Measurements from ENCODE around the gene RNF166. TPM values are rescaled to one million over a fixed set of nuclear protein-coding genes. Genes with fewer than 3 reads are reported as not detected.
A peak's percentile ranks its signal among the peaks of the same experiment; 100 is the strongest.

RNF166 gene
- total and polyA plus RNA-seq, 2 of the 13 experiments (the other 11 are each of a cell fraction or from before 2014, with no cell fraction given), result 21.4 to 23.0 TPM

DNA sequence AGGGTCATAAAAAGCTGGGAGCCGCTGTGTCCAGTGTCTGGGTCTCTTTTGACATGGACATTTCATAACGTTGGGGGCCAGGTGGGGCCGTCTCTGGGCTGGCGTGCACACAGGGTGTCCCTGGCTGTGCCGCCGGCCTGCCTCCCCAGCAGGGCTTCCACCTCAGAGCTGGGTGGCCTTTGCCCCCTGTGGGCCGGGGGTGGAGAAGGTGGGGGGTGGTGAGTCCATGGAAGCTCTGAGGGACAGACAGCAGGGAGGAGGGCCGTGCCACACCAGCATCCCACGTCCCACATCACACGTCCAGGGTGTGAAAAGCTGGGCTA lies 19.0 kb downstream of the RNF166 start (continued):
- TF ChIP-seq, protein P1, sequence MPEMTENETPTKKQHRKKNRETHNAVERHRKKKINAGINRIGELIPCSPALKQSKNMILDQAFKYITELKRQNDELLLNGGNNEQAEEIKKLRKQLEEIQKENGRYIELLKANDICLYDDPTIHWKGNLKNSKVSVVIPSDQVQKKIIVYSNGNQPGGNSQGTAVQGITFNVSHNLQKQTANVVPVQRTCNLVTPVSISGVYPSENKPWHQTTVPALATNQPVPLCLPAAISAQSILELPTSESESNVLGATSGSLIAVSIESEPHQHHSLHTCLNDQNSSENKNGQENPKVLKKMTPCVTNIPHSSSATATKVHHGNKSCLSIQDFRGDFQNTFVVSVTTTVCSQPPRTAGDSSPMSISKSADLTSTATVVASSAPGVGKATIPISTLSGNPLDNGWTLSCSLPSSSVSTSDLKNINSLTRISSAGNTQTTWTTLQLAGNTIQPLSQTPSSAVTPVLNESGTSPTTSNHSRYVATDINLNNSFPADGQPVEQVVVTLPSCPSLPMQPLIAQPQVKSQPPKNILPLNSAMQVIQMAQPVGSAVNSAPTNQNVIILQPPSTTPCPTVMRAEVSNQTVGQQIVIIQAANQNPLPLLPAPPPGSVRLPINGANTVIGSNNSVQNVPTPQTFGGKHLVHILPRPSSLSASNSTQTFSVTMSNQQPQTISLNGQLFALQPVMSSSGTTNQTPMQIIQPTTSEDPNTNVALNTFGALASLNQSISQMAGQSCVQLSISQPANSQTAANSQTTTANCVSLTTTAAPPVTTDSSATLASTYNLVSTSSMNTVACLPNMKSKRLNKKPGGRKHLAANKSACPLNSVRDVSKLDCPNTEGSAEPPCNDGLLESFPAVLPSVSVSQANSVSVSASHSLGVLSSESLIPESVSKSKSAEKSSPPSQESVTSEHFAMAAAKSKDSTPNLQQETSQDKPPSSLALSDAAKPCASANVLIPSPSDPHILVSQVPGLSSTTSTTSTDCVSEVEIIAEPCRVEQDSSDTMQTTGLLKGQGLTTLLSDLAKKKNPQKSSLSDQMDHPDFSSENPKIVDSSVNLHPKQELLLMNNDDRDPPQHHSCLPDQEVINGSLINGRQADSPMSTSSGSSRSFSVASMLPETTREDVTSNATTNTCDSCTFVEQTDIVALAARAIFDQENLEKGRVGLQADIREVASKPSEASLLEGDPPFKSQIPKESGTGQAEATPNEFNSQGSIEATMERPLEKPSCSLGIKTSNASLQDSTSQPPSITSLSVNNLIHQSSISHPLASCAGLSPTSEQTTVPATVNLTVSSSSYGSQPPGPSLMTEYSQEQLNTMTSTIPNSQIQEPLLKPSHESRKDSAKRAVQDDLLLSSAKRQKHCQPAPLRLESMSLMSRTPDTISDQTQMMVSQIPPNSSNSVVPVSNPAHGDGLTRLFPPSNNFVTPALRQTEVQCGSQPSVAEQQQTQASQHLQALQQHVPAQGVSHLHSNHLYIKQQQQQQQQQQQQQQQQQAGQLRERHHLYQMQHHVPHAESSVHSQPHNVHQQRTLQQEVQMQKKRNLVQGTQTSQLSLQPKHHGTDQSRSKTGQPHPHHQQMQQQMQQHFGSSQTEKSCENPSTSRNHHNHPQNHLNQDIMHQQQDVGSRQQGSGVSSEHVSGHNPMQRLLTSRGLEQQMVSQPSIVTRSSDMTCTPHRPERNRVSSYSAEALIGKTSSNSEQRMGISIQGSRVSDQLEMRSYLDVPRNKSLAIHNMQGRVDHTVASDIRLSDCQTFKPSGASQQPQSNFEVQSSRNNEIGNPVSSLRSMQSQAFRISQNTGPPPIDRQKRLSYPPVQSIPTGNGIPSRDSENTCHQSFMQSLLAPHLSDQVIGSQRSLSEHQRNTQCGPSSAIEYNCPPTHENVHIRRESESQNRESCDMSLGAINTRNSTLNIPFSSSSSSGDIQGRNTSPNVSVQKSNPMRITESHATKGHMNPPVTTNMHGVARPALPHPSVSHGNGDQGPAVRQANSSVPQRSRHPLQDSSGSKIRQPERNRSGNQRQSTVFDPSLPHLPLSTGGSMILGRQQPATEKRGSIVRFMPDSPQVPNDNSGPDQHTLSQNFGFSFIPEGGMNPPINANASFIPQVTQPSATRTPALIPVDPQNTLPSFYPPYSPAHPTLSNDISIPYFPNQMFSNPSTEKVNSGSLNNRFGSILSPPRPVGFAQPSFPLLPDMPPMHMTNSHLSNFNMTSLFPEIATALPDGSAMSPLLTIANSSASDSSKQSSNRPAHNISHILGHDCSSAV (CRISPR knock-in tag; IDR thresholded peaks at IDR 0.05; ENCODE audit: borderline replicate concordance), result no peak
- TF ChIP-seq, protein P2, sequence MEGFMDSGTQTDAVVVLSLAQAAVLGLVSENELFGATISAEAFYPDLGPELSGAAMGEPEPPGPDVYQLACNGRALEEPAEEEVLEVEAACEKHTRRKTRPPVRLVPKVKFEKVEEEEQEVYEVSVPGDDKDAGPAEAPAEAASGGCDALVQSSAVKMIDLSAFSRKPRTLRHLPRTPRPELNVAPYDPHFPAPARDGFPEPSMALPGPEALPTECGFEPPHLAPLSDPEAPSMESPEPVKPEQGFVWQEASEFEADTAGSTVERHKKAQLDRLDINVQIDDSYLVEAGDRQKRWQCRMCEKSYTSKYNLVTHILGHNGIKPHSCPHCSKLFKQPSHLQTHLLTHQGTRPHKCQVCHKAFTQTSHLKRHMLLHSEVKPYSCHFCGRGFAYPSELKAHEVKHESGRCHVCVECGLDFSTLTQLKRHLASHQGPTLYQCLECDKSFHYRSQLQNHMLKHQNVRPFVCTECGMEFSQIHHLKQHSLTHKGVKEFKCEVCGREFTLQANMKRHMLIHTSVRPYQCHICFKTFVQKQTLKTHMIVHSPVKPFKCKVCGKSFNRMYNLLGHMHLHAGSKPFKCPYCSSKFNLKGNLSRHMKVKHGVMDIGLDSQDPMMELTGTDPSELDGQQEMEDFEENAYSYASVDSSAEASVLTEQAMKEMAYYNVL (CRISPR knock-in tag; IDR thresholded peaks at IDR 0.05; ENCODE audit: borderline replicate concordance), result 0 out of 2 replicates have a peak, but pooled peaks have one; percentile 34
- TF ChIP-seq KAT2B (IDR thresholded peaks at IDR 0.05; ENCODE audit: borderline replicate concordance, low read depth, low read length) (no peak), ZNF614 (CRISPR knock-in tag; IDR thresholded peaks at IDR 0.05; ENCODE audit: borderline replicate concordance) (no peak), CREB1 (IDR thresholded peaks at IDR 0.05) (no peak), CREB1 (CRISPR knock-in tag; IDR thresholded peaks at IDR 0.05) (no peak), ZNF451 (CRISPR knock-in tag; IDR thresholded peaks at IDR 0.05) (0 out of 2 replicates have a peak, but pooled peaks have one; percentile 23), ZNF747 (CRISPR knock-in tag; IDR thresholded peaks at IDR 0.05; ENCODE audit: borderline replicate concordance) (no peak), SAP130 (CRISPR knock-in tag; IDR thresholded peaks at IDR 0.05; ENCODE audit: low read depth) (peak; percentile 55), RFX1 (IDR thresholded peaks at IDR 0.05) (no peak), NFIC (IDR thresholded peaks at IDR 0.05; ENCODE audit: low read length) (no peak), BRD4 (CRISPR knock-in tag; IDR thresholded peaks at IDR 0.05) (no peak), MAFK (conservative IDR thresholded peaks at IDR 0.05 in 1 of 2, IDR thresholded peaks at IDR 0.05 in 1 of 2; ENCODE audit: low read length in 2 of 2) (no peak), GATAD2A (CRISPR knock-in tag; IDR thresholded peaks at IDR 0.05) (peak; percentile 41), SP2 (CRISPR knock-in tag; IDR thresholded peaks at IDR 0.05) (no peak), SP4 (CRISPR knock-in tag; IDR thresholded peaks at IDR 0.05) (no peak), GZF1 (CRISPR knock-in tag; IDR thresholded peaks at IDR 0.05) (0 out of 2 replicates have a peak, but pooled peaks have one; percentile 52)
- TF ChIP-seq, protein P3, sequence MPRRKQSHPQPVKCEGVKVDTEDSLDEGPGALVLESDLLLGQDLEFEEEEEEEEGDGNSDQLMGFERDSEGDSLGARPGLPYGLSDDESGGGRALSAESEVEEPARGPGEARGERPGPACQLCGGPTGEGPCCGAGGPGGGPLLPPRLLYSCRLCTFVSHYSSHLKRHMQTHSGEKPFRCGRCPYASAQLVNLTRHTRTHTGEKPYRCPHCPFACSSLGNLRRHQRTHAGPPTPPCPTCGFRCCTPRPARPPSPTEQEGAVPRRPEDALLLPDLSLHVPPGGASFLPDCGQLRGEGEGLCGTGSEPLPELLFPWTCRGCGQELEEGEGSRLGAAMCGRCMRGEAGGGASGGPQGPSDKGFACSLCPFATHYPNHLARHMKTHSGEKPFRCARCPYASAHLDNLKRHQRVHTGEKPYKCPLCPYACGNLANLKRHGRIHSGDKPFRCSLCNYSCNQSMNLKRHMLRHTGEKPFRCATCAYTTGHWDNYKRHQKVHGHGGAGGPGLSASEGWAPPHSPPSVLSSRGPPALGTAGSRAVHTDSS (CRISPR knock-in tag; conservative IDR thresholded peaks at IDR 0.05), result no peak
- TF ChIP-seq, protein P4, sequence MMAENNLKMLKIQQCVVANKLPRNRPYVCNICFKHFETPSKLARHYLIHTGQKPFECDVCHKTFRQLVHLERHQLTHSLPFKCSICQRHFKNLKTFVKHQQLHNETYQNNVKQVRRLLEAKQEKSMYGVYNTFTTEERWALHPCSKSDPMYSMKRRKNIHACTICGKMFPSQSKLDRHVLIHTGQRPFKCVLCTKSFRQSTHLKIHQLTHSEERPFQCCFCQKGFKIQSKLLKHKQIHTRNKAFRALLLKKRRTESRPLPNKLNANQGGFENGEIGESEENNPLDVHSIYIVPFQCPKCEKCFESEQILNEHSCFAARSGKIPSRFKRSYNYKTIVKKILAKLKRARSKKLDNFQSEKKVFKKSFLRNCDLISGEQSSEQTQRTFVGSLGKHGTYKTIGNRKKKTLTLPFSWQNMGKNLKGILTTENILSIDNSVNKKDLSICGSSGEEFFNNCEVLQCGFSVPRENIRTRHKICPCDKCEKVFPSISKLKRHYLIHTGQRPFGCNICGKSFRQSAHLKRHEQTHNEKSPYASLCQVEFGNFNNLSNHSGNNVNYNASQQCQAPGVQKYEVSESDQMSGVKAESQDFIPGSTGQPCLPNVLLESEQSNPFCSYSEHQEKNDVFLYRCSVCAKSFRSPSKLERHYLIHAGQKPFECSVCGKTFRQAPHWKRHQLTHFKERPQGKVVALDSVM (CRISPR knock-in tag; IDR thresholded peaks at IDR 0.05), result no peak
